GM19438 (cell line): ENCODE results near the gene SOCS1.

Experiments
- ATAC-seq: cut with Tn5 transposase; IDR thresholded peaks from one replicate; pipeline ENCODE4 v1.9.1; 2021; ENCODE audit warnings: low read depth; ENCODE audit not compliant: unreplicated experiment

SOCS1 gene

DNA sequence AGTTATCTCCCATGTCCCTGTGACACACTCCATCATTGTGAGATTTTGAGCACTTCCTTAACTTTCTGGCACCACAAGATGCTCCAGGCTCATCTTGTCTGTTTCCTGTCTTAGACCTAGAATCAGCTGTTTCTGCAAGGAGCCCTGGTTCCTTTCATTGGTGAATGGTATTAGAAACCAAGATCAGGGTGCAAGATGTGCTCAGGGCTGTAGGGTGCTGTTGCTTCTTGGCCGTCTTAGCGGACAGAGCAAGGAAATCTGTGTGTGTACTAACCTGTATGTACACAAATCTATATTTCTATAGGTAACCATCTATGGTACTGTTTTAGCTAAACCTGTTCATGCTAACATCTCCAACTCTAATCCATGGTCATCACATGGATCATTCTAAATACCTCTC lies 33.2 kb upstream of the SOCS1 start:
- no peak for ATAC-seq

DNA sequence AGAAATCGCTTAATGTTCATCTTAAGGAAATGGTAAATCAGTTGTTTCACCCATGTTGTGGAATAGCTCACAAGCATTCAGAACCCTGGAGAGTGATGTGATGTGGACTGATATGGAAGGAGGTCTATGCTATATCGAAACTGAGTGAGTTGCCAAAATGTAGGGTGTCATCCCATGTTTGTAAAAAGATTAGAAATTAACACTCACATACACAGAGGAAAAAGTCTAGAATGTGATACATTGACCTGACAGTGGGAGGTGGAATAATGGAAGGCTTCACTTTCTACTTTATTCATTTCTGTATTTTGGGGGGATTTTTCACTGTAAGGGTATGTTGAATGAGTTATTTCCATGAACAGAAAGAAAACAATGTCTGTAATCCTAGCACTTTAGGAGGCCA lies 29.8 kb upstream of the SOCS1 start:
- ATAC-seq = no peak

DNA sequence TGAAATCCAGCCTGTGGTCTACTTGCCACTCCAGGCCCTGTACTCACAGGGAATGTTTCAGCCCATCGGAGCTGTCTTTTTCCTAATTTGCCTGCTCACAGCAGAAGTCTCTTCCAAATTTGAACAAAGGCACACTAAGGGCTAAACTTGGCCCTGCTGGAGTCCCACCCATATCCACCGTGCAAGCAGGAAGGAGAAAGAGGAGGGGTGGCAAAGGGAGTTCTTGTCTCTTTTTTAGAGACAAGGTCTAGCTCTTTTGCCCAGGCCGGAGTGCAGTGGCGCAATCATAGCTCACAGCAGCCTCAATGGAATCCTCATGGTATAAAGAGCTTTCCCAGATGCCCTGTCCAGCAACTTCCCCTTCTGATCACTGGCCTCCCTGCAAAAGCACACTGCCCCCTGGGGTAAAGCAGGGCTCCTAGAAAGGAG lies 27.8 kb upstream of the SOCS1 start:
- ATAC-seq = no peak

DNA sequence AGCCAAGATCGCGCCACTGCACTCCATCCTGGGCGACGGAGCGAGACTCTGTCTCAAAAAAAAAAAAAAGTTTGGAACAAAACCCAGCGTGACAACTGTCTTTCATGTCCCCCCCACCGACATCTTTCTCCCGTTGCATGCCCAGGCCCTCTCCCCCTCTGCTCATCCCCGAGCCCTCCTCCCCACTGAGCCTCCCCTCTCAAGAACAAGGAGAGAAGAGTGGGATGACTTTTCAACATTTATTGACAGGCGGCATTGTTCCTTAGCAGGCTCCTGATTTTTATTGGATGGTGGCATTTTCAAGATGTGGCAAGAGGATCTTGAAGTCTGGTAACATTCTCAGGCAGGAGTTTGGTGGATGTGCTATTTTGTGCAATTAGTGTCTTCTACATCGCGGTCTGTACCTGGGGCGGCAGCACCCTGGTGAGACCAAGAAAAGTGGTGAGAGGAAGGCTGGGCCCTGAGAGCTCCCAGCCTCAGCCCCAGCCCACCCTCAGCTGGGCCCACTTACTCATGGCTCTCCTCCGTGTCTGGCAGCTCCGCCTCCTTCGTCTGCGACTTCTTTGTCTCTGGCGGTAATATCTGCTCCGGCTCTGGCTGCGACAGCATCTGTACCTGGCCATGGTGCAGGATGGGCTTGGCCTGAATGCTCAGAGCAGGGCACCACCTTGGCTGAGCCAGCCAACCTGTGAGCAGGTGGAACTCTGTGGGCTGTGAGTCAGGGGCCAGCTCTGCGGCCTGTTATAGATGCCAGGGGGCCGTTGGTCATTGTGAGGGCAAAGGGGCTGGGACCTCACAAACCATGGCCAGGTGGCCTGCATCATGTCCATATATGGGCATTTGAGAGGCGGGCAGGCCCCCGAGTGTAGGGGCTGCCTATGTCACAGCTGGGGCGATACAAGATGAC lies 24.9 kb upstream of the SOCS1 start, which contains the start of gene PRM1:
Gene PRM1, minus strand, starts transcription at position 715 of the 907 bp plus-strand sequence. Its CDS starts 92 bp downstream, at position 623.
- no peak for ATAC-seq

DNA sequence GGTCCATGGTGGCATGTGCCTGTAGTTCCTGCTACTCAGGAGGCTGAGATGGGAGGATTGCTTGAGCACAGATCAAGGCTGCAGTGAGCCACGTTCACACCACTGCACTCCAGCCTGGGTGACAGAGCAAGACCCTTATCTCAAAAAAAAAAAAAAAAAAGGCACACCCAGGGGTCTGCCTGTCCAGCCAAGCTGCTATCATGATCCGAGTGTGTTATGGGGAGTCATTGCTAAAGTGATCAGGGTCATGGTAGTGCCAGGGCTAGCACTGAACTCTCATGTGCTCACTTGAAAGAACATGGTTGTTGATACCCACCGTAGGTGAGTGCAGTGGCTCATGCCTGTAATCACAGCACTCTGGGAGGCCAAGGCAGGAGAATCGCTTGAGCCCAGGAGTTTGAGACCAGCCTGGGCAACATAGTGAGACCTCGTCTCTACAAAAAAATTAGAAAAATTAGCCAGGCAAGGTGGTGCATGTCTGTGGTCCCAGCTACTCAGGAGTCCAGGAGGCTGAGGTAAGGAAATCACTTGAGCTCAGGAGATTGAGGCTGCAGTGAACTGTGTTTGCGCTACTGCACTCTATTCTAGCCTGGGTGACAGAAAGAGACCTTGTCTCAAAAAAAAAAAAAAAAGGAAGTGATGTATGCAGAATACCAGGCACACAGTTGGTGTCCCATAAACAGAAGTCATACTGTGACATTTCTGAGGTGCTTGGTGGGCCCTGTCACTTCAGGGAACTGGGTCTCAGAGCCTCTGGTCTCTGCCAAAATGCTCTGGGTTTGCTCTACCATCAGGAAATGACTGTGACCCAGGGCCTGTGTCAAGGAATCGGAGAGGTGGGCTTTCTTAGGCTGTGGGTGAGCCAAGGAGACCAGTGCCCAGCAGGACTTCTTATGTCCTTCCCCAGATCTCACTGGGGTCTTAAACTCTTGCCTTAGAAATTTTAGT lies 23.0 kb upstream of the SOCS1 start:
- ATAC-seq = no peak

DNA sequence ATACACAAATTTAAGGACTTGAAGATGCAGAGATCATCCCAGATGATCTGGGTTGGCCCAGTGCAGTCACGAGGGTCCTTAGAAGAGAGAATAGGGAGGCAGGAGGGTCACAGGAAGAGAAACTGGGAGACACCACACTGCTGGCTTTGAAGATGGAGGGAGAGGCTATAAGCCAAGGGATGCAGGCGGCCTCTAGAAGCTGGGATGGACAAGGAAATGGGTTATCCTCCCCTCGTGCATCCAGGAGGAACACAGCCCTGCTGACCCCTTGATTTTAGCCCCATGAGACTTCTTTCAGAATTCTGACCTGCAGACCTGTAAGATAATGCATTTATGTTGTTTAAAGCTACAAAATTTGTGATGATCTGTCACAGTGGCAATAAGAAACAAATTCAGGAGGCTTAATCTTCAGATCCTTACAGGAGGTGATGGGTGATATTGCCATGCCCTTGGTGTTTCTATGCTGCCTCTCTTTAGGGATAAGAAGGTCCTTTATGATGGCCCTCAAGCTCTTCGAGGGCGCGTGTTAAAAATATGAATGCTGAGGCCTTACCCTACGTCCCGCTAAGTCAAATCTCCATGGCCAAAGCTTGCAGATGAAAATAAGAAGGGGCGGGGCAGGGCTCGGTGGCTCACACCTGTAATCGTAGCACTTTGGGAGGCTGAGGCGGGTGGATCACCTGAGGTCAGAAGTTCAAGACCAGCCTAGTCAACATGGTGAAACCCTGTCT lies 21.8 kb upstream of the SOCS1 start:
- no peak for ATAC-seq

DNA sequence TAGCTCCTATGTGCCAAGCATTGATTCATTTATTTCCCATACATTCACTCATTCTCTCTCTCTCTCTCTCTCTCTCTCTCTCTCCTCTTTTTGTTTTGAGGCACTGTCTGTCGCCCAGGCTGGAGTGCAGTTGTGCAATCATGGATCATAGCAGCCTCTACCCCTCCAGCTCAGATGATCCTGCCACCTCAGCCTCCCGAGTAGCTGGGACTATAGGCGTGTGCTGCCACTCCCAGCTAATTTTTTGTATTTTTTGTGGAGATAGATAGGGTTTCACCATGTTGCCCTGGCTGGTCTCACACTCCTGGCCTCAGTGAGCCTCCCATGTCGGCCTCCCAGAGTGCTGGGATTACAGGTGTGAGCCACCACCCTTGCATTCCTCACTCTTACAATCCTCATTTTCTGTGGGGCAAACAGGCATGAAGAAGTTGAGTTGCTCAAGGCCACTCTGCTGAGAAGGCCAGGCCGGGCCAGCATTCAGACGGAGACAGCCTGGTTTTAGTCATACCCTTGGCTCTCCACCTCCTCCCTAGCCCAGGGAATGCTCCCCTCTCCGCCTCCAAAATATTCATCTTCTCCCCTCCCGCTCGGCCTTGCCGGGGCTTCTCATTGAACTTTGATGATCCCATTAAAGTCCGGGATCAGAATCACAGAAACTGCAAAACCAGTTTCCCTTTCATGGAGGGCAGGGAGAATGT lies 21.0 kb upstream of the SOCS1 start:
- no peak for ATAC-seq

DNA sequence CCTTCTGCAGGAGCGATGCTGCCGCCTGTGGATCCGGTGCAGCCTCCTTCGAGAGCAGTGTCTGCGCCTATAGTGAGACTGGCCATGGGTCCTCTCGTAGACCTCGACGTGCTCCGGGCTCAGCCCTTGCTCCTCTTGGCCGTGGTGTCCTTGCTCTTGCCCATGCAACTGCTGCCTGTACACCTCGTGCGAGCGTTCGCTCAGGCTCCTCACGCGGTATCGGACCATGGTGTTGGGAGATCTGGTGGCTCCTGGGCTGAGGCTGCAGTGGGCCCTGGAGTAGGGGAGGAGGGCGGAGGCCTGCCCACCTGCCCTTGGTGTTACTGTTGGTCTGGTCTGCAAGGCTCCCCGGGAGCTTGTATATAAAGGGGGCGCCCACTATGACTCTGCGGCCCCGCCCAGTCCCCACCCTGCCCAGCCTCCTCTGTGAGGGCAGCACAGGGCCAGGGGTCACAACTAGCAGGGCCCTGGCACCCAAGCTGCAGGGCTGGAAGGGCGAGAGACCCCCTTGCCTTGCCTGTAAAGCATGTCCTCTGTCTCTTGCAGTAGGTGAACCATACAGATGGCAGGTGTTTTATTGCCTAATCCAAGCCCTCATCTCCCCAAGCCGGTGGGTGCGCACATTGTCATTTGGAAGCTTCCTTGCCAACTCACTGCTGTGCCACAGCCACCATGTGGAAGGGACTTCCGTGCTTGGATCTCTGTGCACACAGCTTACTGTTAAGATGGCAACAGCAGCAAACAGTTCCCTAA lies 20.3 kb upstream of the SOCS1 start, which contains the start of gene PRM2:
Gene PRM2, minus strand, starts transcription at position 338 of the 753 bp plus-strand sequence. Its CDS starts 110 bp downstream, at position 228.
- ATAC-seq = no peak

DNA sequence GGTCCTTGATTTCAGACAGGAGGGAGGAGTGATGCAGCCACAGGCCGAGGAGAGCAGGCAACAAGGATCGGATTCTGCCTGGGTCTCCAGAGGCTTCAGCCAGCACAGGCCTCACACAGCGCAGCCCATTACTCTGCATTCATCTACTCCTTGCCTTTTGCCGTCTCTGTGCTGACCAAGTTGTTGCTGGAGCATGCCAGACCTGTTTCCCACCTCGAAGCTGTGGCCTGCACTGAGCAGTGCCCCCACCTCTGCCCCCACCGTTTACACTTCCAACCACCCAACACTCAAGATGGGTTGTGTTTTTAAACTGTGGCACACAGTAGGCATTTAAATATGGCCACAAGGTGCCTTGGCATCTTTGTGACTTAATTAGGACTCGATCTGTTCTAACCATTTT lies 19.0 kb upstream of the SOCS1 start:
- no peak for ATAC-seq

DNA sequence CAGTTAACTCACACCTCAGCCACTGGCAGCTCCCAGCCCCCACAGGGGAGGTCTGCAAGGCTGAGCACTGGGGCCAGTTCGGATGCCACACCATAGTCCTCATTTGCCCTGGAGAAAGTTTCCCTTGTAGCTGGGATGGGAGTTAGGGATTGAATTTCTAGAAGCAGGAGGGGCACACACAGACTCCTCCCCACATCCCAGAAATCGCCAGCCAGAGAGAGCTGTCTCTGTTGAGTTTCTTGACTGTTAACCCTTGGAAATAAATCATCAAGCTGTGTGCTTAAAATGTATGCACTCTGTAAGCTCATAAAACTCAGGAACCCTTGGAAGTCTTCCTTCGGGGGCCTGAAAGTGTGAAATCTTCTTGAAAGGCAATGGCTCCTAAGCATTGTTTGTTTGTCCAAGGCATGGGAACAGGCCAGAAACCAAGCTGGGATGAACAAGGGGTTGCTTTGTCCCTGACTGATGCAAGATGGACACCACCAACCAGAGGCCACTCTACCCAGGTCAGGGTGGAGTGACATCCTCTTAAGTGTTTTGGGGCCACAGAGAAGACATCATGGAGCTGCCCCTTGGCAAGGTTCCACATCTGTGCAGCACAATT lies 17.8 kb upstream of the SOCS1 start:
- ATAC-seq = no peak

DNA sequence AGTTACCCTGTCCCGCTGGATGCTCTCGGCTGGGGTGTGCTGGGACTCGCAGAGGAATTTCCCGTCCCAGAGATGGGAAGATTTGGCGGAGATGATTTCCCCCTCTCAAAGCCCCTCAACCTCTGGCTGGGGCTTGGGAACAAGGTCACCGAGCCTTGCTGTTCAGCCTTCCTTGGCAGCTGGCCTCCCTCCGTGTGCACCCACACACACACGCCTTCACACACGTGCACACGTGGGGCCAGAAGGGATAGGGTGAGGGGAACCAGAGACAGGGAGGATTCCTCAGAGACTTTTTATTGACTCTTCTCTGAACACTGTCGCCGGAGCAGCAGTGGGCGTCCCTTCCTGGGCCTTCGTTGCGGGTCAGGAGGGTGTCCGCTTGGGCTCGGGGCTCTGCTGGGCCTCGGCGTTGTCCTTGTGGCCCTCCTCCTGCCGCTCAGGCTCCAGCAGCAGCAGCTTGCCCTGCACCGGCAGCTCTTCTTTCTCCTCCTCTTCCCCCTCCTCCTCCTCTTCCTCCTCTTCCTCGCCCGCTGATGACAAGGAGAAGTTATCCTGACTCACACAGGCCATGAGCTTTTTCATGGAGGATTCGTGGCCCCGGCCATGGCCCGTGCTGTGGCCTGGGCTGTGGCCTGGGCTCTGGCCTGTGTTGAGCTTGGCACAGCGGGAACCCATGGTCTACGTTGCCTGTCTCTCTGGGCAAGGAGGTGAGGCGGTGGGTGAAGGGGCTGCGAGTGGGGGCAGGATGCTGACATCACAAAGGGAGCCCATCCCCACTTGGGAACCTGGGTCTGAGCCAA lies 17.1 kb upstream of the SOCS1 start, which contains the start of gene PRM3:
Gene PRM3, minus strand, starts transcription at position 709 of the 800 bp plus-strand sequence. Its CDS starts 34 bp downstream, at position 675.
- ATAC-seq = no peak

DNA sequence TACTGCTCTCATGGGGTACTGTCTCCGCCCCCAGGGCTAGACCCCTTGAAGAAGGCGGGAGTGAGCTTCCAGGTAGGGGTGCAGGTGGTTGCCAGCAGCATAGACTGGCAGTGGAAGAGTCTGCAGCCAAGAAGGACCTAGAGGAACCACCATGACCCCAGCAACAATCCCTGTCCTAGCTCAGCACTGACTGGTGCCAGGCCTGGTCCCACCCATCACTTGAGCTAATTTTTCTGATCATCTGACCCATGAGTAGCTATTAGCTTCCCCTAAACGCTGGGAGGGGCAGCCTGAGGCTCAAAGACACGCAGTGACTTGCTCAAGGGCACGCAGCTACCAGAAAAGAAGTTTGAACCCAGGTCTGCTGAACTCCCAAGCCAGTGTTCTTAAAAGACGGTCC lies 16.5 kb upstream of the SOCS1 start:
- ATAC-seq = no peak

DNA sequence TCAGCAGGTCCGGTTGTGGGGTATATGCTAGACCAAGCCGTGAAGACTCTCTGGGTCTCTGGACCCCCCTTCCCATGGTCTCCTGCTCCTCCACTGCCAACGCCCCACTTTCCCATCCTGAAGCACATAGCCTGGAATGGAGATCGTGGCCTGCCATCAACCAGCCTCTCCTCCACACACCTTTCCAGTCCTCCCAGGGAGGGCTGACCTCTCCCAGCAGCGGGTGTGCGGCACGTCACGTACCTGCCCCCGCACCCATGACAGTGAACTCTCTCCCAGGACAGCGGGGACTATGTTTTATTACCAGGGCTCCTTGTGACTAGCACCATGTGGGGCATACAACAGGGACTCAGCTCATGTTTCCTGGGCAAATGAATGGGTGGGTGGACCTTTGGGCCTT lies 15.6 kb upstream of the SOCS1 start:
- no peak for ATAC-seq

DNA sequence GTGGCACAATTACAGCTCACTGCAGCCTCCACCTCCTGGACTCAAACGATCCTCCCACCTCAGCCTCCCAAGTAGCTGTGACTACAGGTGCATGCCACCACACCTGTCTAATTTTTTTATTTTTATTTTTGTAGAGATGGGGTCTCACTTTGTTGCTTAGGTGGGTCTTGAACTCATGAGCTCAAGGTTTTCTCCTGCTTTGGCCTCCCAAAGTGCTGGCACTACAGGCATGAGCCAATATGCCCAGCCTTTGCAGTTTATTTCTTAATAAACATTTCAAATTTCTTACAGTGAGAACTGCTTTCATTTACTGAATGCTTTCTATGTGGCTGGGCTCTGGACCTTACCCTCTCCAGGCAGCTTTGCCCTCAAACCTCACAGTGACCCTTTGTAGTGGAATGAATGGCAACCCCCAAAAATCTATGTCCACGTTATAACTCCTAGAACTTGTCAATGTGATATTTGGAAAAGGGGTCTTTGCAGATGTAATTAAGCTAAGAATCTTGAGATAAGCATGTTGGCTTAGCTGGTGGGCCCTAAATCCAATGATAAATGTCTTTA lies 14.7 kb upstream of the SOCS1 start:
- ATAC-seq = no peak

DNA sequence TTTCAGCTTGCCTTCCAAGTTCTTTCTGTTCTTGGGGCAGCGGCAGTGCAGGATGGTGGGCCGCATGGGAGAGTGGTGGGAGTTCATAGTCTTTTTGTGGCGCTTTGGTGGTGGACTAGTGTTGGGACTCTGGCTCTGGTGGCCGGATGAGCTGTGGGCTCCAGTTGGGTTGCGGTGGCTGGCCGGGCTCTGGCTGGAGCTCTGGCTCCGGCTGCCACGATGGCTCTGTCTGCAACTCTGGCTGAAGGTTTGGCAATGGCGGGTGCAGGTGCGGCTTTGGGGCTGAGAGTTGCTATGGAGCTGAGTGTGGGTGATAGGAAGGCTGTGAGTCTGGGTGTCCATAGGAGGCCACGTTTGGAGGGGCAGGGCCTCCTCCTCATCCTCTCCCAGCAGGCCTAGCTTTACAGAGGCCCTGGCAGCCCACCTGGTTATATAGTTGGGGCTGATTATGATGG lies 12.9 kb upstream of the SOCS1 start, which contains the start of gene TNP2:
Gene TNP2, minus strand, starts transcription at position 405 of the 455 bp plus-strand sequence. Its CDS starts 63 bp downstream, at position 342.
- ATAC-seq = no peak

DNA sequence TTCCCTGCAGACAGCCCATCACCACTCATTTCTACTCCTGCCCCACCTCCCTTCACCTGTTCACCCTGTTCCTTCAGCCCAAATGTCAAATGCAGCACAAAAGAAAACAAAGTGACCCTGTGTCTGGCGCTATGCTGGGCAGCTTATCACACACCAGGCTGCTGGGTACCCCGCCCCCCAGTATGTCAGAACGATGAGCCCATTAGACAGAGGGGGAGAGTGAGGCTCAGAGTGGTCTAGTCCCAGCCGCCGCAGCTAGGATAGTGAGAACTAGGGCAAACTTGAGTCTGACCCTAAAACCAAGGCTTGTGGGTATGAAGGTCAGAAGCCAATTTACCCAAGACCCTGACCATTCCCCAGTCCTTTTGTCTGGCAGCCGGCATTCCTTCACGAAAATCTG lies 9.1 kb upstream of the SOCS1 start:
- ATAC-seq = no peak

DNA sequence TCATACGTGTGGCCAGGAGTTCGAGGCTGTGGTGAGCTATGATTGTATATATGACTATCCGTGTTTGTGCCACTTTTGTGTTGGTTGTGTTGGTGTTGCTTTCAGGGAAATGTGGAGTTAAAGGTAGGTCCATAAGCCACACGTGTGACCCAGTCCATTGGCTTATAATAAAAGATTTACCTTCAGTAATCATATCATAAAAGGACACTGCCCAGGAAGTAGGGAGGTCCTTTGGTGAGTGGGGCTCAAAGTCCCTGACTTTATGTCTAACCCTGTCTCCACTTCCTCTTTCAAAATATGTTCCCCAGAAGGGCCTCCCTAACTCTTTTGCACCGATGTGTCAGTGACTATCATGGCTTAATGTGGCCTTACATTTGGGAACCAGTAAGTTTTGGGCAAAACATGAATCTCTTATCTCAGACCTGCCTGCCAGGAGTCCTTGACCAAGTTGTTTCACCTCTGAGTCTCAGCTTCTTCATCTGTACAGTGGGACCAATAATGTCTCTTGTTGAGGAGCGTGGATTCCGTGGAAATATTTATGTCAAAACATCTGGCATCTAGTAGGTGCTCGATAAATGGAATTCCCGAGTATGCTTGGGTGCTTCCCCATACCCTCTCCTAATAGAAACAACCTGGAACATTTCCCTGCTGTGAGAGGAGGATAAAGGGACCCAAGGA lies 8.3 kb upstream of the SOCS1 start:
- no peak for ATAC-seq
